ENCODE data around the gene PRR3.
"Not testable (repeated sequence)": the region's sequence is repeated elsewhere in the genome, so short reads cannot be mapped to it uniquely, and the experiment has no call there.

Gene PRR3

GRCh38 chr6:30556906-30557682 lies at the start of gene PRR3:
Gene PRR3 (plus strand): TSS chr6:30557295. CDS start chr6:30557345, 50 bp downstream.
- DNase-seq, result peak; percentile 89

GRCh38 chr6:30507849-30508827 lies 49.0 kb upstream of the PRR3 start:
- no peak for DNase-seq

- no peak for DNase-seq
These were observed 48.0 kb upstream of the PRR3 start for GRCh38 chr6:30508890-30509736.

- DNase-seq, result no peak
These were observed 46.5 kb upstream of the PRR3 start for GRCh38 chr6:30510419-30511168.

GRCh38 chr6:30511169-30511546 lies 45.9 kb upstream of the PRR3 start:
- DNase-seq, result no peak

- DNase-seq, result no peak
These were observed 43.6 kb upstream of the PRR3 start for GRCh38 chr6:30513451-30513850.

GRCh38 chr6:30515106-30515505 lies 42.0 kb upstream of the PRR3 start:
- DNase-seq, result no peak

GRCh38 chr6:30515944-30516753 lies 40.9 kb upstream of the PRR3 start:
- peak; percentile 22 for DNase-seq

- not testable (repeated sequence) for DNase-seq
These were observed 40.4 kb upstream of the PRR3 start for GRCh38 chr6:30516754-30517076.

GRCh38 chr6:30517767-30518504 lies 39.2 kb upstream of the PRR3 start:
- DNase-seq, result not testable (repeated sequence)

GRCh38 chr6:30518505-30519145 lies 38.5 kb upstream of the PRR3 start:
- DNase-seq, result not testable (repeated sequence)

GRCh38 chr6:30520522-30520921 lies 36.6 kb upstream of the PRR3 start:
- no peak for DNase-seq

GRCh38 chr6:30521082-30521481 lies 36.0 kb upstream of the PRR3 start:
- DNase-seq, result not testable (repeated sequence)

- not testable (repeated sequence) for DNase-seq
These were observed 35.1 kb upstream of the PRR3 start for GRCh38 chr6:30521952-30522351.

- DNase-seq, result not testable (repeated sequence)
These were observed 30.7 kb upstream of the PRR3 start for GRCh38 chr6:30526444-30526843.

- not testable (repeated sequence) for DNase-seq
These were observed 27.7 kb upstream of the PRR3 start for GRCh38 chr6:30529349-30529875.

- DNase-seq, result no peak
These were observed 27.1 kb upstream of the PRR3 start for GRCh38 chr6:30530014-30530413.

GRCh38 chr6:30533460-30534294 lies 23.4 kb upstream of the PRR3 start:
- DNase-seq, result no peak

- no peak for DNase-seq
These were observed 19.2 kb upstream of the PRR3 start for GRCh38 chr6:30537931-30538330.
